Astrocyte (in vitro differentiated cells and primary cell): ENCODE results near the gene PNPLA7. TPM values are rescaled to one million over a fixed set of nuclear protein-coding genes. Genes with fewer than 3 reads are reported as not detected.

Experiments used
- DNase-seq: peaks from one replicate; pipeline ENCODE4 v3.0.0-alpha.2; 2010; ENCODE audit warnings: low read depth
- FAIRE-seq: peaks from 2 replicates; lab custom pipeline; 2011; peaks lifted over from hg19 to GRCh38; lab: Jason Lieb, UNC
- H2AFZ ChIP-seq: 2 replicates; pipeline ENCODE4 v1.6.0; 2012; ENCODE audit warnings: low read depth, low read length, inconsistent platforms
- H3K27ac ChIP-seq: 2 replicates; pipeline ENCODE4 v1.5.1; 2011; ENCODE audit warnings: low read depth, low read length, inconsistent platforms
- H3K27me3 ChIP-seq: 2 replicates; pipeline ENCODE4 v1.6.0; 2011; ENCODE audit warnings: low read length, inconsistent platforms; ENCODE audit not compliant: insufficient read depth
- H3K36me3 ChIP-seq: 2 replicates; pipeline ENCODE4 v1.5.1; 2011; ENCODE audit warnings: low read length, inconsistent platforms; ENCODE audit not compliant: insufficient read depth
- H3K4me1 ChIP-seq: 2 replicates; pipeline ENCODE4 v1.5.1; 2011; ENCODE audit warnings: low read length, inconsistent platforms; ENCODE audit not compliant: insufficient read depth
- H3K4me2 ChIP-seq: 2 replicates; pipeline ENCODE4 v1.6.0; 2012; ENCODE audit warnings: low read length, inconsistent platforms
- H3K4me3 ChIP-seq: 2 replicates; pipeline ENCODE4 v1.5.1; 2011; ENCODE audit warnings: low read depth, mild to moderate bottlenecking, low read length, inconsistent platforms; ENCODE audit not compliant: insufficient read depth
- H3K79me2 ChIP-seq: 2 replicates; pipeline ENCODE4 v1.6.0; 2012; ENCODE audit warnings: mild to moderate bottlenecking, low read length, inconsistent platforms; ENCODE audit not compliant: insufficient read depth
- H3K9ac ChIP-seq: 2 replicates; pipeline ENCODE4 v1.6.0; 2012; ENCODE audit warnings: mild to moderate bottlenecking, low read length, inconsistent platforms
- H3K9me3 ChIP-seq: 2 replicates; pipeline ENCODE4 v1.5.1; 2012; ENCODE audit warnings: low read depth, mild to moderate bottlenecking, low read length, inconsistent platforms; ENCODE audit not compliant: insufficient read depth
- H4K20me1 ChIP-seq: 2 replicates; pipeline ENCODE4 v1.6.0; 2012; ENCODE audit warnings: low read length, inconsistent platforms; ENCODE audit not compliant: insufficient read depth
- H3K27ac Mint-ChIP-seq: one replicate; pipeline ENCODE4 v1.8.0; 2021; ENCODE audit warnings: mild to moderate bottlenecking, mixed read lengths; ENCODE audit not compliant: unreplicated experiment
- H3K27me3 Mint-ChIP-seq: one replicate; pipeline ENCODE4 v1.8.0; 2021; ENCODE audit warnings: low read depth, mixed read lengths; ENCODE audit not compliant: unreplicated experiment
- H3K36me3 Mint-ChIP-seq: one replicate; pipeline ENCODE4 v1.8.0; 2021; ENCODE audit warnings: low read depth, mixed read lengths; ENCODE audit not compliant: unreplicated experiment
- H3K4me1 Mint-ChIP-seq: one replicate; pipeline ENCODE4 v1.8.0; 2021; ENCODE audit warnings: low read depth, mixed read lengths; ENCODE audit not compliant: unreplicated experiment
- H3K4me3 Mint-ChIP-seq: one replicate; pipeline ENCODE4 v1.8.0; 2021; ENCODE audit warnings: mild to moderate bottlenecking, moderate library complexity, mixed read lengths; ENCODE audit not compliant: unreplicated experiment
- H3K9me3 Mint-ChIP-seq: one replicate; pipeline ENCODE4 v1.8.0; 2021; ENCODE audit warnings: mild to moderate bottlenecking, mixed read lengths; ENCODE audit not compliant: unreplicated experiment
- EZH2 ChIP-seq: IDR thresholded peaks from 2 replicates; pipeline ENCODE4 v1.6.1; 2012; ENCODE audit warnings: mild to moderate bottlenecking, low read length, inconsistent platforms; ENCODE audit not compliant: insufficient read depth
- total RNA-seq: library from RNA; stranded (reverse); gene quantifications from 2 replicates; pipeline ENCODE4 v1.2.1, GENCODE V29; 2021
- TF ChIP-seq, protein P1 (sequence below): IDR thresholded peaks from 2 replicates; pipeline ENCODE4 v1.5.1; 2011; ENCODE audit warnings: low read depth, mild to moderate bottlenecking, inconsistent platforms, low read length, moderate library complexity; ENCODE audit not compliant: insufficient read depth

The PNPLA7 gene
- total RNA-seq, 1 donor from 2014 or later: 2.6 TPM

DNA sequence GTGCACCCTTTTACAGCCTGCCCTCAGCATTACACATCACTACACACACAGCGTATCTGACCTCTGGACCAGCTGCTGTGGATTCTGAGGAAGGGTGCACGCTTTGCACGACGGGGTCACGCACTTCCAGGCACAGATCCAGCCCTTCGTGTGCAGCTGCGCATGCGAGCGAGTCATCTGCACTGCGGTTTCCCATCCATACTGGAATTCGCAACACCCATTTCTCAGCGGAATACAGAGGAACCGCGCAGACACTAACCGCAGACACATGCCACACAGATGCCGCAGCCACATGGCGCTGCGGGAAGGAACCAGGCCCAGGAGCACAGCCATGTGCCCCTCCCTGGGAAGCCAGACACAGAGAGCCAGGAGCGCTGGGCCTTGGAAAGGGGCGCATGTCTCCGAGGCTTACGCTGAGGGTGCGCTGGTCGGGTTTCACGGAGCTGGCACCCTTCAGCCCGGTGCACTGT lies 43.5 kb downstream of the PNPLA7 start:
- Histone ChIP-seq H3K4me1 (no peaks in the 10 kb centered on the region), H2AFZ (no peak overlapping the region), H3K4me3 (no peak overlapping the region), H3K79me2 (no peaks in the 10 kb centered on the region), H3K36me3 (no peaks in the 10 kb centered on the region), H3K9me3 (no peaks in the 10 kb centered on the region), H4K20me1 (no peaks in the 10 kb centered on the region), H3K4me2 (no peak overlapping the region), H3K27me3 (no peaks in the 10 kb centered on the region), H3K27ac (no peak overlapping the region), H3K9ac (no peak overlapping the region)
- Mint-ChIP-seq H3K4me1 (no peaks in the 10 kb centered on the region), H3K9me3 (peaks cover 19% of the 10 kb centered on the region), H3K4me3 (no peak overlapping the region), H3K36me3 (peaks cover 22% of the 10 kb centered on the region), H3K27ac (no peak overlapping the region), H3K27me3 (peaks cover 2% of the 10 kb centered on the region)
- TF ChIP-seq, protein P1, sequence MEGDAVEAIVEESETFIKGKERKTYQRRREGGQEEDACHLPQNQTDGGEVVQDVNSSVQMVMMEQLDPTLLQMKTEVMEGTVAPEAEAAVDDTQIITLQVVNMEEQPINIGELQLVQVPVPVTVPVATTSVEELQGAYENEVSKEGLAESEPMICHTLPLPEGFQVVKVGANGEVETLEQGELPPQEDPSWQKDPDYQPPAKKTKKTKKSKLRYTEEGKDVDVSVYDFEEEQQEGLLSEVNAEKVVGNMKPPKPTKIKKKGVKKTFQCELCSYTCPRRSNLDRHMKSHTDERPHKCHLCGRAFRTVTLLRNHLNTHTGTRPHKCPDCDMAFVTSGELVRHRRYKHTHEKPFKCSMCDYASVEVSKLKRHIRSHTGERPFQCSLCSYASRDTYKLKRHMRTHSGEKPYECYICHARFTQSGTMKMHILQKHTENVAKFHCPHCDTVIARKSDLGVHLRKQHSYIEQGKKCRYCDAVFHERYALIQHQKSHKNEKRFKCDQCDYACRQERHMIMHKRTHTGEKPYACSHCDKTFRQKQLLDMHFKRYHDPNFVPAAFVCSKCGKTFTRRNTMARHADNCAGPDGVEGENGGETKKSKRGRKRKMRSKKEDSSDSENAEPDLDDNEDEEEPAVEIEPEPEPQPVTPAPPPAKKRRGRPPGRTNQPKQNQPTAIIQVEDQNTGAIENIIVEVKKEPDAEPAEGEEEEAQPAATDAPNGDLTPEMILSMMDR: no peak
- TF ChIP-seq EZH2: no peak
- peak; percentile 49 for DNase-seq
- FAIRE-seq: no peak

DNA sequence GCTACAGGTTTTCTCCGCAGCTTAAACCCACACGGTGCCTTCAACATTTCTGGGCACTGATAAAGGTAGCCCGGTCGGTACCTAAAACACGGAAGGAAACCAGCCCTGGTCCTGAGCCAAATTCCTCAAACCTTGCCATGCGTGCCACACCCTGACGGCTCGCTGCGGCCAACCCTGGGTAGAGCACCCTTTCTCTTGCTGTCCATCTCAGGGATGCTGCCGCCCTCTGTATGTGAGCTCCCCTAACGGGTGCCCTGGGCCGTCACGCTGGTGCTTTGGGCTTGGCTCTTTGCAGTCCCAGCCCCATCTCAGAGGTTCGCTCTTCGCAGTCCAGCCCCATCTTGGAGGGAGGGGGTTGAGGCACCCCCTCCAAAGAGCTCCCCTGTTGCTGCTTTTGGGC lies 43.9 kb downstream of the PNPLA7 start:
- Mint-ChIP-seq H3K27me3 (peaks cover 2% of the 10 kb centered on the region), H3K4me3 (no peak overlapping the region), H3K27ac (no peak overlapping the region), H3K4me1 (no peaks in the 10 kb centered on the region), H3K36me3 (peaks cover 20% of the 10 kb centered on the region), H3K9me3 (peaks cover 20% of the 10 kb centered on the region)
- no peak for DNase-seq
- TF ChIP-seq, protein P1: no peak
- TF ChIP-seq EZH2: no peak
- no peaks in the 10 kb centered on the region for H3K4me1 ChIP-seq
- FAIRE-seq: no peak
- H3K9me3 ChIP-seq: no peaks in the 10 kb centered on the region
- H3K27ac ChIP-seq: no peak overlapping the region
- H3K4me2 ChIP-seq: no peak overlapping the region
- no peaks in the 10 kb centered on the region for H3K79me2 ChIP-seq
- no peak overlapping the region for H3K9ac ChIP-seq
- H3K36me3 ChIP-seq: no peaks in the 10 kb centered on the region
- H4K20me1 ChIP-seq: no peaks in the 10 kb centered on the region
- no peak overlapping the region for H3K4me3 ChIP-seq
- no peaks in the 10 kb centered on the region for H3K27me3 ChIP-seq
- no peak overlapping the region for H2AFZ ChIP-seq

DNA sequence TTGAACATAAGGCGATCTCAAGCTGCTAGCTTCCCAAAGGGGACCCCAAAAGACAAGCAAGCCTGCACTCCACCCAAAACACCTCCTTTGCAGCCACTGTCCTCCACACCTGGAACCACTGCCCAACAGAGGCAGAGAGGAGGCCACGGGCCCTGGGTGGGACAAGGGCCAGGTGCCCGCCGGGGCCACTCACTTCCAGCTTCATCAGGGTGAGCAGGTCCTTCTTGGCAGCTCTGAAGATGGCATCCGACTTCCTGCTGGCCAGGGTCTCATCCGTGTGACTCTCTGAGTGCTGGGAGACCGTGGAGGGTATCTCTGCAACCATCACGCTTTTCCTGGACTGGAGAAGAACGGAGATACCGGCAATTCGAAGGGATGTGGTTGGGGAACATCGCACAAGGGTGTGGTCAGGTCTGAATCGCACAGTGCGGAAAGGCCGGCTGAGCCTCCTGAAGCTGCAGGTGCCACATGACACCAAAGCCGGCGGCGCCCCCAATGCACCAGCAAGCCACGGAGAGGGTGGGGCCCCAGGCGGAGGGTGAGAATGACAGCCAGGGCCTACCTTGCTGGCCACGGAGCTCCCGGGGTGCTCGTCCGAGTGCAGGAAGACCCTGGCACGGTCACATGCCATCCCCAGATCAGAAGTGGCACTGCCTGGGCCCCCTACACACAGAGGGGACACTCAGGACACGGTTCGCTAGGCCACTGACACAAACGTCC lies 44.6 kb downstream of the PNPLA7 start:
- Mint-ChIP-seq H3K36me3 (peaks cover 20% of the 10 kb centered on the region), H3K9me3 (peaks cover 20% of the 10 kb centered on the region), H3K4me1 (no peaks in the 10 kb centered on the region), H3K27me3 (peaks cover 2% of the 10 kb centered on the region), H3K4me3 (no peak overlapping the region), H3K27ac (no peak overlapping the region)
- H2AFZ ChIP-seq: no peak overlapping the region
- no peaks in the 10 kb centered on the region for H3K79me2 ChIP-seq
- H3K4me3 ChIP-seq: no peak overlapping the region
- no peak overlapping the region for H3K27ac ChIP-seq
- H3K27me3 ChIP-seq: no peaks in the 10 kb centered on the region
- no peaks in the 10 kb centered on the region for H3K4me1 ChIP-seq
- DNase-seq (no peak), FAIRE-seq (no peak)
- no peaks in the 10 kb centered on the region for H3K36me3 ChIP-seq
- no peak overlapping the region for H3K9ac ChIP-seq
- TF ChIP-seq, protein P1: no peak
- TF ChIP-seq EZH2: no peak
- H3K4me2 ChIP-seq: no peak overlapping the region
- no peaks in the 10 kb centered on the region for H3K9me3 ChIP-seq
- H4K20me1 ChIP-seq: no peaks in the 10 kb centered on the region
